Neural progenitor cell (in vitro differentiated cells): ENCODE data around the gene PPT2.

Experiments used
- EZH2 ChIP-seq: fragments of 200-600 bp; sonication (generic); IDR thresholded peaks from 2 replicates; pipeline ENCODE4 v1.6.1; 2017; ENCODE audit warnings: antibody characterized with exemption, mild to moderate bottlenecking, moderate library complexity
- TF ChIP-seq, protein P1 (sequence below): fragments of 200-600 bp; sonication (generic); IDR thresholded peaks from 2 replicates; pipeline ENCODE4 v1.5.1; 2017; ENCODE audit warnings: antibody characterized with exemption, mild to moderate bottlenecking

DNA sequence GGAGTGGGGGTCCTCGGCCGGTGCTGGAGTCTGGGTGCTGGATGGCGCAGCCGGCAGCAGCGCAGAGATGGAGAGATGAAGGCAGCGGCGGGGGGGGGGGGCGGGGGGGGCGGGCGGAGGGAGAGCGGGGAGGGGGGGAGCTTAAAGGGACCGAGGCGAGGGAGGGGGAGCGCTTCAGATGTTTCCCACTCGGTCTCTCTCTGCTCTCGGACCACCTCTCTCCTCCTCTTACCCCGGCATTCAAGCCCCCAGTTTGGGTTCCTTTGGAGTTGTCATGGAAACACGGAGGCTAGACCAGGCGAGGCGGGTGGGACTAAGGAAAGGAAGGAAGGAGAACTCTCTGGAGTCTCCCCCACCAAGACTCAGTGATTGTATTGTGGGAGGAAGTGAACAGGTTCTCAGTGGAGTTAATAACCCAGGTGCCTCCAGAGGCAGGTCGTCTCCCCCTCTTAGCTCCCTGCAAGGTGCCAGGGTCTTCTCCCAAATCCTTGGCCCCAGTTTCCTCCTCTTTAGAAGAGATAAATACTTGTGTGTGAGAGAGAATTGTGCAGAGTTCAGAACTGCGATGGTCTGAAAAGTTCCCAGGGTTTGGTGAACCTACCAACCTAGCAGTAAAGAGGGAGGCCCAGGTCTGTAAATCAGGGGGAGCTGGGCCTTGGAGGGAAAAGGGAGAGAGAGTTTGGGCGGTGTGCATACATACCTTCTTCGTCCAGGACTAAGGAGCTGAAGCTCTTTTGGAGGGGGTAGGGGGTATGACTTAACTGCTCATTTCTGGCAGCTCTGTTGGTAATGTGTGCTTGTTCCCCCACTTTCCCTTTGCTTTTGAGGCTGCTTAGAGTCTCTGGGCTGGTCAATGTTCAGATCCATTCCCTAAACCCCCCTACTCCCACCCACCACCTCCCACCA lies 1.8 kb upstream of the PPT2 start, which contains the start of gene PRRT1:
- TF ChIP-seq, protein P1, sequence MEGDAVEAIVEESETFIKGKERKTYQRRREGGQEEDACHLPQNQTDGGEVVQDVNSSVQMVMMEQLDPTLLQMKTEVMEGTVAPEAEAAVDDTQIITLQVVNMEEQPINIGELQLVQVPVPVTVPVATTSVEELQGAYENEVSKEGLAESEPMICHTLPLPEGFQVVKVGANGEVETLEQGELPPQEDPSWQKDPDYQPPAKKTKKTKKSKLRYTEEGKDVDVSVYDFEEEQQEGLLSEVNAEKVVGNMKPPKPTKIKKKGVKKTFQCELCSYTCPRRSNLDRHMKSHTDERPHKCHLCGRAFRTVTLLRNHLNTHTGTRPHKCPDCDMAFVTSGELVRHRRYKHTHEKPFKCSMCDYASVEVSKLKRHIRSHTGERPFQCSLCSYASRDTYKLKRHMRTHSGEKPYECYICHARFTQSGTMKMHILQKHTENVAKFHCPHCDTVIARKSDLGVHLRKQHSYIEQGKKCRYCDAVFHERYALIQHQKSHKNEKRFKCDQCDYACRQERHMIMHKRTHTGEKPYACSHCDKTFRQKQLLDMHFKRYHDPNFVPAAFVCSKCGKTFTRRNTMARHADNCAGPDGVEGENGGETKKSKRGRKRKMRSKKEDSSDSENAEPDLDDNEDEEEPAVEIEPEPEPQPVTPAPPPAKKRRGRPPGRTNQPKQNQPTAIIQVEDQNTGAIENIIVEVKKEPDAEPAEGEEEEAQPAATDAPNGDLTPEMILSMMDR = no peak
- TF ChIP-seq EZH2 = no peak
